Transverse colon (tissue), 4 donors: ENCODE measurements around the gene VAPA. TPM values are rescaled to one million over a fixed set of nuclear protein-coding genes. Genes with fewer than 3 reads are reported as not detected.
"Not testable (repeated sequence)": the region's sequence is repeated elsewhere in the genome, so short reads cannot be mapped to it uniquely, and the experiment has no call there.

Source experiments
- DNase-seq: peaks from one replicate; pipeline ENCODE4 v3.0.0-alpha.2; 2019
- H3K27ac ChIP-seq, 4 donors: fragments of 200-600 bp; sonication (generic); 2 replicates each; pipeline ENCODE4 v1.5.1; 2016 to 2018; ENCODE audit warnings: inconsistent platforms in 4 of 4
- H3K27me3 ChIP-seq: fragments of 200-600 bp; sonication (generic); 2 replicates; pipeline ENCODE4 v1.5.1; 2017; ENCODE audit warnings: inconsistent platforms
- H3K36me3 ChIP-seq, 4 donors: fragments of 200-600 bp; sonication (generic); 2 replicates each; pipeline ENCODE4 v1.5.1; 2017 to 2019; ENCODE audit warnings: inconsistent platforms in 4 of 4
- H3K4me1 ChIP-seq, 4 donors: fragments of 200-600 bp; sonication (generic); 2 replicates each; pipeline ENCODE4 v1.5.1; 2017 to 2020; ENCODE audit warnings: inconsistent platforms in 4 of 4
- H3K4me3 ChIP-seq, 4 donors: fragments of 200-600 bp; sonication (generic); 1 replicate in 1 of 4; 2 replicates in 3 of 4; pipeline versions ENCODE4 v1.5.1 to v1.6.1; 2017 to 2019; ENCODE audit warnings: inconsistent platforms in 4 of 4
- H3K9me3 ChIP-seq, 2 donors: fragments of 200-600 bp; sonication (generic); 2 replicates each; pipeline ENCODE4 v1.5.1; 2017 to 2019; ENCODE audit warnings: inconsistent platforms in 2 of 2
- EP300 ChIP-seq: sonication (generic); formaldehyde crosslinking; IDR thresholded peaks from one replicate; pipeline ENCODE4 v1.6.1; 2017; ENCODE audit warnings: antibody characterized with exemption, low read depth
- POLR2A ChIP-seq: fragments of 450-650 bp; IDR thresholded peaks from one replicate; pipeline ENCODE4 v1.6.1; 2016; ENCODE audit warnings: antibody characterized with exemption, mild to moderate bottlenecking, moderate library complexity
- POLR2AphosphoS5 ChIP-seq, 3 donors: sonication (generic); formaldehyde crosslinking; IDR thresholded peaks; one replicate each; pipeline ENCODE4 v1.6.1; 2016; ENCODE audit warnings: antibody characterized with exemption in 3 of 3
- WGBS, 2 donors: methylation state at CpG; one replicate each; pipeline ENCODE4 v1.1.5; 2018; ENCODE audit warnings: low coverage in 1 of 2; 5-methylcytosine and 5-hydroxymethylcytosine counted together
- in situ Hi-C, 4 donors: fragments of 200-750 bp; cut with MboI; loops; one replicate each; pipeline versions ENCODE4 v1.15.0 to v1.15.1; 2017; ENCODE audit warnings: low sequenced_read_pairs in 3 of 4, low pct_ligation_motif_present in 1 of 4, low pct_unique_long_range_greater_than_20kb in 1 of 4
- intact Hi-C: fragments of 100-400 bp; cut with DNase I; formaldehyde crosslinking; loops from one replicate; pipeline ENCODE4 v1.15.1; 2023; ENCODE audit warnings: low total_unique reads
- total RNA-seq, 4 donors: library from RNA; depleted of rRNA; stranded (reverse); fragments of >200 nt; gene quantifications; one replicate each; pipeline ENCODE4 v1.1.0, GENCODE V29; 2016
- TF ChIP-seq, protein P1 (sequence below), 5 experiments: fragments of 200-600 bp in 3 of 5; fragments of 450-650 bp in 2 of 5; sonication (generic) in 3 of 5; IDR thresholded peaks; 1 replicate in 2 of 5; 2 replicates in 3 of 5; pipeline ENCODE4 v1.5.1; 2016 to 2017; ENCODE audit warnings: antibody characterized with exemption in 5 of 5, inconsistent platforms in 3 of 5, mild to moderate bottlenecking in 2 of 5, moderate library complexity in 1 of 5

Gene VAPA
- total RNA-seq, 4 donors from 2014 or later = 110 to 322 (median 213) TPM

DNA sequence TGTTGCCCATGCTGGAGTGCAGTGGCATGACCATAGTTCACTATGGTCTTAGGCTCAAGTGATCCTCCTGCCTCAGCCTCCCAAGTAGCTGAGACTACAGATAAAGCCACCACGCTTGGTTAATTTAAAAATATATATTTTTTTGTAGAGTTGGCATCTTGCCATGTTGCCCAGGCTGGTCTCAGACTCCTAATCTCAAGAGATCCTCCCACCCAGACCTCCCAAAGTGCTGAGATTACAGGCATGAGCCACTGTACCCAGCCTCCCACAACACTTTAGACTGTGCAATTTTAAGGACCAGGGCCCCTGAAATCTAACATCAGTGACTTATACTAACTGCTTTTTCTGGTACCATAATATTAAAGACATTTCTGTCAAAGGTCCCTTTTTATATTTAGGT, 22.9 kb upstream of the VAPA start:
- intact Hi-C loops = no loop called here
- in situ Hi-C loops = no loop called here
- 92 to 100% methylated on average over 1 of the region's 1 CpG for WGBS, 2 donors

DNA sequence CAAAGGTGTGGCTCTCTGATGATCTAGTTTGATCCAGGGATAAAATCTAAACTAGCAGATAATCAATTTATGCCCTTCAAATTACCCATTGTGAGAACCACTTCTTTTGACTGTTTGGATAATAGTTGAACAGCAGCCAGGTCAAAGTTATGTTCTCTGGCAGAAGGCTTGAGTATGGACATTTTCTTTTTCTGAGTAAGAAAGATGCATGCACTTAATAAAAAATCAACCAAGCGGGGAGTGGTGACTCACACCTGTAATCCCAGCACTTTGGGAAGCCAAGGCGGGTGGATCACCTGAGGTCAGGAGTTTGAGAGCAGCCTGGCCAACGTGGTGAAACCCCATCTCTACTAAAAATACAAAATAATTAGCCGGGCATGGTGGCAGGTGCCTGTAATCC, 22.3 kb upstream of the VAPA start:
- H3K4me3 ChIP-seq, H3K27me3 ChIP-seq, H3K9me3 ChIP-seq, intact Hi-C loops, DNase-seq, H3K36me3 ChIP-seq, in situ Hi-C loops, H3K4me1 ChIP-seq, H3K27ac ChIP-seq: not testable (repeated sequence)
- WGBS, 2 donors = 75 to 93% methylated on average over 2 to 4 of the region's 4 CpGs

More for the DNA sequence above, 22.9 kb upstream of the VAPA start:
- no peak for TF ChIP-seq POLR2AphosphoS5 (IDR thresholded peaks at IDR 0.05)
- no peak for TF ChIP-seq EP300
- TF ChIP-seq, protein P1, sequence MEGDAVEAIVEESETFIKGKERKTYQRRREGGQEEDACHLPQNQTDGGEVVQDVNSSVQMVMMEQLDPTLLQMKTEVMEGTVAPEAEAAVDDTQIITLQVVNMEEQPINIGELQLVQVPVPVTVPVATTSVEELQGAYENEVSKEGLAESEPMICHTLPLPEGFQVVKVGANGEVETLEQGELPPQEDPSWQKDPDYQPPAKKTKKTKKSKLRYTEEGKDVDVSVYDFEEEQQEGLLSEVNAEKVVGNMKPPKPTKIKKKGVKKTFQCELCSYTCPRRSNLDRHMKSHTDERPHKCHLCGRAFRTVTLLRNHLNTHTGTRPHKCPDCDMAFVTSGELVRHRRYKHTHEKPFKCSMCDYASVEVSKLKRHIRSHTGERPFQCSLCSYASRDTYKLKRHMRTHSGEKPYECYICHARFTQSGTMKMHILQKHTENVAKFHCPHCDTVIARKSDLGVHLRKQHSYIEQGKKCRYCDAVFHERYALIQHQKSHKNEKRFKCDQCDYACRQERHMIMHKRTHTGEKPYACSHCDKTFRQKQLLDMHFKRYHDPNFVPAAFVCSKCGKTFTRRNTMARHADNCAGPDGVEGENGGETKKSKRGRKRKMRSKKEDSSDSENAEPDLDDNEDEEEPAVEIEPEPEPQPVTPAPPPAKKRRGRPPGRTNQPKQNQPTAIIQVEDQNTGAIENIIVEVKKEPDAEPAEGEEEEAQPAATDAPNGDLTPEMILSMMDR (IDR thresholded peaks at IDR 0.05) = no peak
- no peak for TF ChIP-seq POLR2A
- no peak for DNase-seq
- Histone ChIP-seq H3K9me3 (no peaks in the 10 kb centered on the region), H3K36me3 (no peaks in the 10 kb centered on the region), H3K27me3 (no peaks in the 10 kb centered on the region), H3K4me1 (no peaks in the 10 kb centered on the region), H3K4me3 (no peak overlapping the region), H3K27ac (no peak overlapping the region)

DNA sequence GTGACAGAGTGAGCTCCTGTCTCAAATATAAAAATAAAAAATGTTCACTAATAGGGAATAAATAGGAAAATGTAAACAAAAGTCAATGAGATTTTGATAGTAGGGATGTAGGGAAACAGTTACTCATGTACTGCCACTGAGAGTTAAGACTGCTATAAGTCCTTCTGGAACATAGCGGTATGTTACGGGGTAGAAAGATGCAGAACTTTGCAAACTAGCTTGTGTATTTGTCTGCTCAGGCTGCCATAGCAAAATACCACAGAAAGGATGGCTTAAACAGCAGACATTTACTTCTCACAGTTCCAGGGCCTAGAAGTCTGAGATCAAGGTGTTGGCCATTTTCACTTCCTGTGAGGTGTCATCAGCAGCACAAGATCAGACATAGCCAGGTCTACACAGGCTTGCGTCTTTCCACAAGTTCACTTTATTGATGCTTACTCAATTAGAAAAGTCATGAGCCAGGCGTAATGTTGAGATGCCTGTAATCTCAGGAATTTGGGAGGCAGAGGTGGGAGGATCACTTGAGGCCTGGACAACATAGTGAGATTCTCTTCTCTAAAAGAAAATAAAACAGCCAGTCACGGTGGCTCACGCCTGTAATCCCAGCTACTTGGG, 19.3 kb upstream of the VAPA start:
- 92 to 100% methylated on average over 2 to 6 of the region's 6 CpGs for WGBS, 2 donors
- intact Hi-C loops = no loop called here
- in situ Hi-C loops = no loop called here
- no peak overlapping the region for H3K27ac ChIP-seq
- H3K4me1 ChIP-seq = peaks cover 0 to 9% (median 2%) of the 10 kb centered on the region in 4 donors
- H3K27me3 ChIP-seq = no peaks in the 10 kb centered on the region
- TF ChIP-seq POLR2A = no peak
- no peak for TF ChIP-seq EP300
- no peak for TF ChIP-seq POLR2AphosphoS5 (IDR thresholded peaks at IDR 0.05)
- TF ChIP-seq, protein P1 (IDR thresholded peaks at IDR 0.05) = no peak
- no peak overlapping the region for H3K4me3 ChIP-seq
- no peaks in the 10 kb centered on the region for H3K36me3 ChIP-seq
- no peak for DNase-seq
- no peaks in the 10 kb centered on the region for H3K9me3 ChIP-seq

DNA sequence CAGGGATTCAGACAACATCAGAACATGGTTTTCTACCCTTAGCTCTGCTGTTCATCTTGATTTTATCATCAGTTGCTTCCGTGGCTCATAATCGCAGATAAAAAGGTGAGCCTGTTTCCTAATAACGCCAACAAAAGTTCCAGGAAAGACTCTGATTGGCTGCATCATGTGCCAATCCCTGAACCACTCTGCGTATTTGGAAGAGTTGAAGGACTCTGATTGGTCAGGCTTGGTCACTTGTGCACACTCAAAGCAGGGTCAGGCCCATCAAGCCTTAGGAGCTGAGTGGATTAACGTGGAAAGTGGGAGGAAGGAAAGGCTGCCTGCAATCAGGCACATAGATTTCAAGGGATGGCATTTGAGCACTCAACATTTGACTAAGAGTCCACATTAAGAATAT, 16.7 kb upstream of the VAPA start:
- intact Hi-C loops = no loop called here

DNA sequence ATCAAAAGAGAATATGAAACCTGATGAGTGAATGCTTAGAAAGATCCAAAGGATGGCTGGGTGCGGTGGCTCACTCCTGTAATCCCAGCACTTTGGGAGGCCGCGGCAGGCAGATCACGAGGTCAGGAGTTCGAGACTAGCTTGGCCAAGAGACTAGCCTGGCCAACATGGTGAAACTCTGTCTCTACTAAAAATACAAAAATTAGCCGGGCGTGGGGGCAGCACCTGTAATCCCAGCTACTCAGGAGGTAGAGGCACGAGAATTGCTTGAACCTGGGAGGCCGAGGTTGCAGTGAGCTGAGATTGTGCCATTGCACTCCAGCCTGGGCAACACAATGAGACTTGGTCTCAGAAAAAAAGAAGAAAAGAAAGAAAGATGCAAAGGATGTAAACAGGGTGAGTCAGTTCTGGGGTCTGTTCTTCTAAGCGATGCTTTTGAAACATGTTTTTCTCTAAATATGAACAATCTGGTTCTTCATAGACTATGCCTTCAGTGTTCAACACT, 16.0 kb upstream of the VAPA start:
- H3K9me3 ChIP-seq, H3K27me3 ChIP-seq, in situ Hi-C loops, intact Hi-C loops, H3K4me3 ChIP-seq, DNase-seq, H3K36me3 ChIP-seq, H3K4me1 ChIP-seq, H3K27ac ChIP-seq: not testable (repeated sequence)
- 93 to 95% methylated on average over 4 to 10 of the region's 10 CpGs for WGBS, 2 donors

More for the DNA sequence above, 16.7 kb upstream of the VAPA start:
- Histone ChIP-seq H3K27ac (no peak overlapping the region), H3K27me3 (no peaks in the 10 kb centered on the region), H3K36me3 (no peaks in the 10 kb centered on the region), H3K4me3 (no peak overlapping the region), H3K4me1 (peaks cover 0 to 9% (median 2%) of the 10 kb centered on the region in 4 donors), H3K9me3 (no peaks in the 10 kb centered on the region)
- TF ChIP-seq EP300 (no peak), POLR2AphosphoS5 (IDR thresholded peaks at IDR 0.05) (no peak)
- TF ChIP-seq, protein P1 (IDR thresholded peaks at IDR 0.05) = no peak
- WGBS, 2 donors = 89% methylated on average over 5 of the region's 5 CpGs; no CpG with 5 or more reads in 1 of the 2 donors
- DNase-seq = no peak
- in situ Hi-C loops = no loop called here
